Hematopoietic multipotent progenitor cell (in vitro differentiated cells): ENCODE measurements around the gene TSHZ2. TPM values are rescaled to one million over a fixed set of nuclear protein-coding genes. Genes with fewer than 3 reads are reported as not detected.

Experiments used
- DNase-seq, 3 donors: peaks; one replicate each; pipeline ENCODE4 v3.0.0-alpha.2; 2011 to 2015; ENCODE audit warnings: low read depth in 2 of 3, low spot score in 2 of 3
- total RNA-seq: library from RNA; depleted of rRNA; stranded (reverse); fragments of >200 nt; gene quantifications from one replicate; pipeline ENCODE4 v1.2.3, GENCODE V29; 2012

TSHZ2 gene
- total RNA-seq, 1 donor, result under 0.01 TPM

GRCh38 chr20:53053595-53053994, 81.4 kb downstream of the TSHZ2 start:
- DNase-seq, result no peak

GRCh38 chr20:53055367-53056067, 83.4 kb downstream of the TSHZ2 start:
- no peak for DNase-seq

- no peak for DNase-seq
Measured at GRCh38 chr20:53057579-53057978, 85.4 kb downstream of the TSHZ2 start.

GRCh38 chr20:53059848-53060247, 87.7 kb downstream of the TSHZ2 start:
- no peak for DNase-seq

- DNase-seq, result no peak
Measured at GRCh38 chr20:53061192-53062108, 89.3 kb downstream of the TSHZ2 start.

- no peak for DNase-seq
Measured at GRCh38 chr20:53064935-53065334, 92.8 kb downstream of the TSHZ2 start.

- DNase-seq, result no peak
Measured at GRCh38 chr20:53068241-53068640, 96.1 kb downstream of the TSHZ2 start.

- DNase-seq, result no peak
Measured at GRCh38 chr20:53069132-53069531, 97.0 kb downstream of the TSHZ2 start.

- no peak for DNase-seq
Measured at GRCh38 chr20:53070224-53070623, 98.1 kb downstream of the TSHZ2 start.

GRCh38 chr20:53070706-53071392, 98.7 kb downstream of the TSHZ2 start:
- DNase-seq, result no peak

GRCh38 chr20:53071833-53072232, 99.7 kb downstream of the TSHZ2 start:
- DNase-seq, result no peak

GRCh38 chr20:53072923-53073579, 100.9 kb downstream of the TSHZ2 start:
- DNase-seq, result no peak

GRCh38 chr20:53073636-53074415, 101.7 kb downstream of the TSHZ2 start:
- DNase-seq, result no peak

GRCh38 chr20:53074811-53075314, 102.7 kb downstream of the TSHZ2 start:
- DNase-seq, result no peak

GRCh38 chr20:53076668-53077067, 104.5 kb downstream of the TSHZ2 start:
- no peak for DNase-seq

- no peak for DNase-seq
Measured at GRCh38 chr20:53077373-53078205, 105.4 kb downstream of the TSHZ2 start.

- no peak for DNase-seq
Measured at GRCh38 chr20:53078761-53079160, 106.6 kb downstream of the TSHZ2 start.

GRCh38 chr20:53079261-53079691, 107.1 kb downstream of the TSHZ2 start:
- no peak for DNase-seq
